Mucosa of descending colon (tissue), 3 donors: ENCODE results near the gene GPR15LG. TPM values are rescaled to one million over a fixed set of nuclear protein-coding genes. Genes with fewer than 3 reads are reported as not detected.

ENCODE experiments used
- ATAC-seq: fragments of 200-7000 bp; cut with Tn5 transposase; one replicate; pipeline ENCODE4 v1.9.1; 2020; ENCODE audit warnings: mild to moderate bottlenecking, moderate library complexity
- DNase-seq, 3 donors: peaks; one replicate each; pipeline ENCODE4 v3.0.0-alpha.2; 2020
- H3K36me3 ChIP-seq: fragments of 200-600 bp; one replicate; pipeline ENCODE4 v1.8.0; 2021; ENCODE audit warnings: low read depth, mild to moderate bottlenecking
- H3K4me1 ChIP-seq: fragments of 200-600 bp; one replicate; pipeline ENCODE4 v1.8.0; 2021; ENCODE audit warnings: low read depth, mild to moderate bottlenecking
- H3K4me3 ChIP-seq: fragments of 200-600 bp; one replicate; pipeline ENCODE4 v1.8.0; 2021; ENCODE audit warnings: mild to moderate bottlenecking
- H3K9me3 ChIP-seq: fragments of 200-600 bp; one replicate; pipeline ENCODE4 v1.8.0; 2021; ENCODE audit warnings: mild to moderate bottlenecking
- CTCF ChIP-seq: fragments of 200-600 bp; IDR thresholded peaks from one replicate; pipeline ENCODE4 v1.8.0; 2022; ENCODE audit warnings: antibody characterized with exemption, mild to moderate bottlenecking
- intact Hi-C, 2 donors: fragments of 100-400 bp; cut with DNase I in 1 of 2; cut with micrococcal nuclease in 1 of 2; formaldehyde crosslinking; loops; one replicate each; pipeline versions ENCODE4 v1.11.0 to v1.11.1; 2022; cut with DNase I, micrococcal nuclease
- total RNA-seq, 3 donors: library from RNA; stranded (reverse); fragmentation: NEBNext Ultra II Directional in 2 of 3; extraction: Animal tissue kit (Norgen Biotek cat#: 25700) in 2 of 3; gene quantifications; one replicate each; pipeline versions ENCODE4 v1.2.1 to v1.2.4, GENCODE V29; 2021 to 2023
- donor health status: DM: no; HTN: no; CAD: no; lungs with moderate emphysema.
- donor health status: DM: no; HTN: no; CAD: no.
- donor health status: DM: no; HTN: yes; CAD: no.

The GPR15LG gene
- total RNA-seq, 3 donors from 2014 or later: 231 to 725 (median 467) TPM

- Histone ChIP-seq H3K4me3 (no peak overlapping the region), H3K9me3 (no peaks in the 10 kb centered on the region), H3K4me1 (no peaks in the 10 kb centered on the region), H3K36me3 (no peaks in the 10 kb centered on the region)
- DNase-seq (no peak), ATAC-seq (no peak)
- intact Hi-C loops: no loop called here
- TF ChIP-seq CTCF: no peak
Measured at GRCh38 chr10:84230359-84230758, 56.8 kb downstream of the GPR15LG start.

- no peak for DNase-seq
- no peak for TF ChIP-seq CTCF
- Histone ChIP-seq H3K9me3 (no peaks in the 10 kb centered on the region), H3K4me1 (no peaks in the 10 kb centered on the region), H3K4me3 (no peak overlapping the region), H3K36me3 (no peaks in the 10 kb centered on the region)
- intact Hi-C loops: no loop called here
- no peak for ATAC-seq
Measured at GRCh38 chr10:84232376-84232775, 58.8 kb downstream of the GPR15LG start.

- TF ChIP-seq CTCF: no peak
- ATAC-seq (no peak), DNase-seq (no peak)
- Histone ChIP-seq H3K9me3 (no peaks in the 10 kb centered on the region), H3K4me1 (no peaks in the 10 kb centered on the region), H3K36me3 (no peaks in the 10 kb centered on the region), H3K4me3 (no peak overlapping the region)
- intact Hi-C loops: no loop called here
Measured at GRCh38 chr10:84233940-84234339, 60.3 kb downstream of the GPR15LG start.

GRCh38 chr10:84234479-84234878, 60.9 kb downstream of the GPR15LG start:
- TF ChIP-seq CTCF: no peak
- no peak for ATAC-seq
- no peaks in the 10 kb centered on the region for H3K9me3 ChIP-seq
- intact Hi-C loops: no loop called here
- no peak overlapping the region for H3K4me3 ChIP-seq
- DNase-seq: no peak
- H3K4me1 ChIP-seq: no peaks in the 10 kb centered on the region
- no peaks in the 10 kb centered on the region for H3K36me3 ChIP-seq

Other genes with a start within 250 kb of the GPR15LG start
- 100 to 1,000 TPM; 216 to 279 (median 271) TPM for gene GHITM, start 34.3 kb upstream of the GPR15LG start, total RNA-seq
- 100 to 1,000 TPM in 2 of 3 donors, 10 to 100 TPM in 1; 39.6 to 169 (median 114) TPM for gene CDHR1, start 20.7 kb downstream of the GPR15LG start, total RNA-seq
- gene LRIT2, start 51.7 kb downstream of the GPR15LG start, total RNA-seq: not detected
- not detected for gene LRIT1, start 67.7 kb downstream of the GPR15LG start, total RNA-seq
- gene RGR, start 71.3 kb downstream of the GPR15LG start, total RNA-seq: not detected
- gene CCSER2, start 154.8 kb downstream of the GPR15LG start, total RNA-seq: 100 to 1,000 TPM in 1 of 3 donors, 10 to 100 TPM in 2; 30.2 to 118 (median 48.3) TPM